GM23248 (cell line): Measurements from ENCODE around the gene TERC.

Source experiments
- EZH2 ChIP-seq: fragments of 200-600 bp; sonication (generic); IDR thresholded peaks from 2 replicates; pipeline ENCODE4 v1.6.1; 2018; ENCODE audit warnings: antibody characterized with exemption, mild to moderate bottlenecking; ENCODE audit not compliant: insufficient read depth, poor library complexity, severe bottlenecking
- EZH2phosphoT487 ChIP-seq: fragments of 200-600 bp; sonication (generic); IDR thresholded peaks from 2 replicates; pipeline ENCODE4 v1.6.1; 2018; ENCODE audit warnings: antibody characterized with exemption, moderate library complexity, mild to moderate bottlenecking, low read depth; ENCODE audit not compliant: insufficient read depth

DNA sequence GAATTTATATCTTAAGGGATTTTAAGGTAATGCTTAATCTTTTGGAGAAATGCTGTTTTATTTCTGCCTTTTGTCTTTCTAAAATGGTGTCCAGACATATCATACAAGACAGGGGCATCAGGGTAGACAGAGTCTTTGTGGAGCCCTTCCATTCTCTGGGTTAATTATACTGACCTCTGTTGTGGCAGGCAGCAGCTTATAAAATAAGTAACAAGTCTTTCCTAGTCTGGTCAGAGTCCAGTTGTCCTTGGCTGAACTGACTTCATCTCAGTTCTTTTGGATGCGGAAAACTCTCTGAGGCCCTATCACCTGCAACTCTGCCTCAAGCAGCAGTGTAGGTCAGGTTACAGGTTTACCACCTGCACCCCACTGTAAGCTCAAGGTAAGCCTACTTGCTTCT, 27.5 kb upstream of the TERC start:
- TF ChIP-seq EZH2 (no peak), EZH2phosphoT487 (no peak)
